ENCODE data around the gene SLC28A3. TPM values are rescaled to one million over a fixed set of nuclear protein-coding genes. Genes with fewer than 3 reads are reported as not detected.

Gene SLC28A3
- total RNA-seq, 1 experiment from 2014 or later: 0.13 TPM

DNA sequence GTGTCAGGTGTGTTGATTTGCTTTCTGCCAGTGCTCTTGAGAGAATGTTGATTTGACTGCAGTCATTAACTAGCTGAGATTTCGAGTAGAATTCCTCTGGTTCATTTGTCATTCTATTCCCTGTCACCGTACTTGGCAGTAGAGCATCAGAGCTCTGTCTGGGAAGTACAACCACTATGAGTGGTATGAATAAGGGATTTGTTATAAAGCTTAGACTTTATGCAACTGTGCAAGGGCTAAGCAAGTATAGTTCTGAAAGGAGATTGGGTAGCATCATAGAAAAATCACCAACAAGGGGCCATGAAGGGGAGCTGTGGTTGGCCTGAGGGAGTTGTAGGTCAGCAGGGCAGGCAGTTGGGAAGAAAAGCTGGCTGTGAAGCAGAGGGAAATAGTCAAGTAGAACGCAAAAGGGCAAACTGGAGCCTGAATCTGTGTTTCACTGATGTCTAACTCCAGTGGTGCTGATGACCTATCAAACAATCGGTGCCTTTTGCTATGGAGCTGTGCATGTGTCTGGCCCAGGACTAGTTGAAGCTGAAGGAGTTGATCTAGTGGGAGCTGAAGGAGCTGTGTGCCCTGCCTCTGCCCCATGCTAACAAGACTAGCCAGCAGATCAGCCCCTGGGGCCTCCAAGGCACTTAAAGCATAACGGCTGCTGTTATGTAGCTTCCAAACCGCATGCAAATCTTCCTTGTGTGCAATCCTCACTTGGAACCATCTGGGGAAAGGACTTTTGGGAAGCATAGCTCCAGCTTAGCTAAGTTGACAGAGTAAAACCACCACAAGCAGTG lies 110.0 kb downstream of the SLC28A3 start:
- Histone ChIP-seq H3K4me2 (no peak overlapping the region), H3F3A (ENCODE audit: insufficient read depth, low read depth) (no peaks in the 10 kb centered on the region), H2AFZ (no peak overlapping the region), H3K4me1 (replicated peaks; ENCODE audit: insufficient read depth) (no peaks in the 10 kb centered on the region), H3K9me2 (ENCODE audit: insufficient read depth) (no peaks in the 10 kb centered on the region), H3K4me3 (no peak overlapping the region), H3K27ac (no peak overlapping the region), H3K79me2 (ENCODE audit: low read depth) (no peaks in the 10 kb centered on the region), H3K27me3 (ENCODE audit: insufficient read depth, low read depth) (no peaks in the 10 kb centered on the region), H3K36me3 (ENCODE audit: low read depth) (no peaks in the 10 kb centered on the region), H4K20me1 (ENCODE audit: insufficient read depth) (no peaks in the 10 kb centered on the region), H3K9me3 (ENCODE audit: insufficient read depth, low read depth) (no peaks in the 10 kb centered on the region)
- ChIA-PET CTCF (interaction anchor here (0.6 kb wide), 1 partner anchor 176 kb away, joined by 4 read pairs; no protein-coding TSS in a partner anchor), POLR2A (ENCODE audit: unreplicated experiment) (interaction anchor here (0.6 kb wide), 1 partner anchor 56 kb away, joined by 9 read pairs; no protein-coding TSS in a partner anchor)
- no TSS peak for BruUV-seq (replicated peaks)
- DNase-seq: no peak
- TF ChIP-seq EZH2 (IDR thresholded peaks at IDR 0.05; ENCODE audit: low read depth): no peak
- TF ChIP-seq, protein P1, sequence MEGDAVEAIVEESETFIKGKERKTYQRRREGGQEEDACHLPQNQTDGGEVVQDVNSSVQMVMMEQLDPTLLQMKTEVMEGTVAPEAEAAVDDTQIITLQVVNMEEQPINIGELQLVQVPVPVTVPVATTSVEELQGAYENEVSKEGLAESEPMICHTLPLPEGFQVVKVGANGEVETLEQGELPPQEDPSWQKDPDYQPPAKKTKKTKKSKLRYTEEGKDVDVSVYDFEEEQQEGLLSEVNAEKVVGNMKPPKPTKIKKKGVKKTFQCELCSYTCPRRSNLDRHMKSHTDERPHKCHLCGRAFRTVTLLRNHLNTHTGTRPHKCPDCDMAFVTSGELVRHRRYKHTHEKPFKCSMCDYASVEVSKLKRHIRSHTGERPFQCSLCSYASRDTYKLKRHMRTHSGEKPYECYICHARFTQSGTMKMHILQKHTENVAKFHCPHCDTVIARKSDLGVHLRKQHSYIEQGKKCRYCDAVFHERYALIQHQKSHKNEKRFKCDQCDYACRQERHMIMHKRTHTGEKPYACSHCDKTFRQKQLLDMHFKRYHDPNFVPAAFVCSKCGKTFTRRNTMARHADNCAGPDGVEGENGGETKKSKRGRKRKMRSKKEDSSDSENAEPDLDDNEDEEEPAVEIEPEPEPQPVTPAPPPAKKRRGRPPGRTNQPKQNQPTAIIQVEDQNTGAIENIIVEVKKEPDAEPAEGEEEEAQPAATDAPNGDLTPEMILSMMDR (conservative IDR thresholded peaks at IDR 0.05): no peak
- intact Hi-C loops (cut with micrococcal nuclease; ENCODE audit: unreplicated experiment): no loop called here

DNA sequence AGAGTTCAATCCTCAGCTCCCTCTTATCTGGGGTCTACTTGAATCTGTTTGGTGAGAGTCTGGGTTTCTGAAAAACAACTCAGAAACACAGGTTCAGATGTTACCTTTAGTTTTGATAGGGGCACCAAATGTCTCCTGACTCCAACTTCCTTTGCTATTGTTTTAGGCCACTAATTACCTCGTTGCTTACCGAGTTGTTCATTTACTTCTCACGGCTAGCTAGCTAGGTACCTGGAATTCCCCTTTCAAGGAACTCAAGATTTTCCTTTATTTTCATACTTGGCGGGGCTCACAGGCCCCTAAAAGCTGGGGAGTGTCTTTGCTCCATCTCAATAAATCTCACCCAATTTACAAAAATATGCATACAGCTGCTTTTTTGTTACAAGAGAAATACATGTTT lies 111.4 kb downstream of the SLC28A3 start:
- no peaks in the 10 kb centered on the region for H3K4me1 ChIP-seq (replicated peaks; ENCODE audit: insufficient read depth)
- ChIA-PET CTCF (no interaction called here), POLR2A (ENCODE audit: unreplicated experiment) (no interaction called here)
- H3K4me3 ChIP-seq: no peak overlapping the region
- no peak overlapping the region for H2AFZ ChIP-seq
- no peaks in the 10 kb centered on the region for H4K20me1 ChIP-seq (ENCODE audit: insufficient read depth)
- DNase-seq: no peak
- H3K9me3 ChIP-seq (ENCODE audit: insufficient read depth, low read depth): no peaks in the 10 kb centered on the region
- H3K27me3 ChIP-seq (ENCODE audit: insufficient read depth, low read depth): no peaks in the 10 kb centered on the region
- H3K9me2 ChIP-seq (ENCODE audit: insufficient read depth): no peaks in the 10 kb centered on the region
- H3K4me2 ChIP-seq: no peak overlapping the region
- no peaks in the 10 kb centered on the region for H3F3A ChIP-seq (ENCODE audit: insufficient read depth, low read depth)
- TF ChIP-seq, protein P1 (conservative IDR thresholded peaks at IDR 0.05): no peak
- TF ChIP-seq EZH2 (IDR thresholded peaks at IDR 0.05; ENCODE audit: low read depth): no peak
- no peaks in the 10 kb centered on the region for H3K79me2 ChIP-seq (ENCODE audit: low read depth)
- intact Hi-C loops (cut with micrococcal nuclease; ENCODE audit: unreplicated experiment): no loop called here
- no TSS peak for BruUV-seq (replicated peaks)
- H3K36me3 ChIP-seq (ENCODE audit: low read depth): no peaks in the 10 kb centered on the region
- H3K27ac ChIP-seq: no peak overlapping the region

- no peaks in the 10 kb centered on the region for H3K27me3 ChIP-seq (ENCODE audit: insufficient read depth, low read depth)
- H3K4me1 ChIP-seq (replicated peaks; ENCODE audit: insufficient read depth): no peaks in the 10 kb centered on the region
- H3K4me3 ChIP-seq: no peak overlapping the region
- no peaks in the 10 kb centered on the region for H3K36me3 ChIP-seq (ENCODE audit: low read depth)
- no peaks in the 10 kb centered on the region for H3F3A ChIP-seq (ENCODE audit: insufficient read depth, low read depth)
- H4K20me1 ChIP-seq (ENCODE audit: insufficient read depth): no peaks in the 10 kb centered on the region
- H3K9me2 ChIP-seq (ENCODE audit: insufficient read depth): no peaks in the 10 kb centered on the region
- intact Hi-C loops (cut with micrococcal nuclease; ENCODE audit: unreplicated experiment): no loop called here
- CTCF ChIA-PET: no interaction called here
- BruUV-seq (replicated peaks): no TSS peak
- no peak overlapping the region for H3K27ac ChIP-seq
- POLR2A ChIA-PET (ENCODE audit: unreplicated experiment): no interaction called here
- no peak for DNase-seq
- H2AFZ ChIP-seq: no peak overlapping the region
- no peaks in the 10 kb centered on the region for H3K79me2 ChIP-seq (ENCODE audit: low read depth)
- no peak for TF ChIP-seq EZH2 (IDR thresholded peaks at IDR 0.05; ENCODE audit: low read depth)
- TF ChIP-seq, protein P1 (conservative IDR thresholded peaks at IDR 0.05): no peak
- no peak overlapping the region for H3K4me2 ChIP-seq
- H3K9me3 ChIP-seq (ENCODE audit: insufficient read depth, low read depth): no peaks in the 10 kb centered on the region
These were observed 112.3 kb downstream of the SLC28A3 start for GRCh38 chr9:84228130-84228720.
